K562 (cell line): ENCODE data around the gene OR4L1. TPM values are rescaled to one million over a fixed set of nuclear protein-coding genes. Genes with fewer than 3 reads are reported as not detected.

ENCODE experiments used
- ATAC-seq: fragments of 200-7000 bp; cut with Tn5 transposase; 3 replicates; pipeline ENCODE4 v1.9.1; 2020; ENCODE audit warnings: moderate library complexity
- BruUV-seq: library from RNA; stranded (reverse); fragments of 400-500 nt; replicated peaks from 2 replicates; lab custom pipeline; 2021; lab: Mats Ljungman, UMichigan
- CTCF ChIA-PET: fragments of 300-600 bp; formaldehyde crosslinking; extraction: SDS; loops from one replicate; lab custom pipeline; 2021; ENCODE audit warnings: low intra/inter-chr PET ratio; lab: Yijun Ruan, JAX
- POLR2A ChIA-PET: fragments of 300-600, 350-650 bp; sonication (Branson Sonifier 250); formaldehyde crosslinking; extraction: SDS; loops from one replicate; lab custom pipeline; 2021; ENCODE audit warnings: antibody characterized with exemption, inconsistent platforms; lab: Yijun Ruan, JAX
- DNase-seq, 4 experiments: peaks; one replicate each; pipeline versions ENCODE4 v3.0.0 to v3.0.0-alpha.2; 2011 to 2018; ENCODE audit warnings: low spot score in 3 of 4, mixed read lengths in 3 of 4; ENCODE audit errors: extremely low read depth in 1 of 4
- FAIRE-seq: peaks from 2 replicates; lab custom pipeline; 2011; peaks lifted over from hg19 to GRCh38; lab: Jason Lieb, UNC
- H2AFZ ChIP-seq: 2 replicates; pipeline ENCODE4 v1.6.0; 2011; ENCODE audit warnings: low read depth, low read length, control low read depth, inconsistent platforms
- H3K27ac ChIP-seq: fragments of 200-600 bp; 3 replicates; pipeline ENCODE4 v1.8.0; 2011; ENCODE audit warnings: low read depth, mild to moderate bottlenecking, control low read depth, inconsistent platforms, low read length, moderate library complexity, mixed read lengths; ENCODE audit errors: extremely low read depth
- H3K27me3 ChIP-seq, 2 experiments: fragments of 300-600 bp in 1 of 2; 2 replicates in 1 of 2; 3 replicates in 1 of 2; pipeline versions ENCODE4 v1.6.0 to v1.8.0; 2011; ENCODE audit warnings: inconsistent platforms in 2 of 2, low read length in 2 of 2, mild to moderate bottlenecking in 1 of 2, mixed read lengths in 1 of 2, moderate library complexity in 1 of 2; ENCODE audit not compliant: control insufficient read depth in 2 of 2, insufficient read depth in 2 of 2
- H3K36me3 ChIP-seq: fragments of 300-600 bp; 3 replicates; pipeline ENCODE4 v1.8.0; 2011; ENCODE audit warnings: mild to moderate bottlenecking, low read length, inconsistent platforms; ENCODE audit not compliant: control insufficient read depth, insufficient read depth
- H3K4me1 ChIP-seq, 2 experiments: fragments of 200-600 bp in 1 of 2; replicated peaks in 1 of 2; 2 replicates in 1 of 2; 3 replicates in 1 of 2; pipeline versions ENCODE4 v1.5.1 to v1.8.0; 2011; ENCODE audit warnings: inconsistent platforms in 2 of 2, low read length in 2 of 2, mild to moderate bottlenecking in 1 of 2, mixed read lengths in 1 of 2, moderate library complexity in 1 of 2; ENCODE audit not compliant: control insufficient read depth in 2 of 2, insufficient read depth in 2 of 2
- H3K4me2 ChIP-seq: 2 replicates; pipeline ENCODE4 v1.6.1; 2011; ENCODE audit warnings: low read length, control low read depth, inconsistent platforms, mixed read lengths; ENCODE audit not compliant: insufficient read depth
- H3K4me3 ChIP-seq: fragments of 200-600 bp; sonication (generic), shearing (Covaris generic); 2 replicates; pipeline ENCODE4 v1.5.1; 2016; ENCODE audit warnings: control low read depth, inconsistent platforms
- H3K79me2 ChIP-seq: fragments of 200-600 bp; 3 replicates; pipeline ENCODE4 v1.8.0; 2011; ENCODE audit warnings: low read length, inconsistent platforms; ENCODE audit not compliant: control insufficient read depth, insufficient read depth
- H3K9ac ChIP-seq, 2 experiments: 2 replicates each; pipeline versions ENCODE4 v1.6.0 to v1.6.1; 2011; ENCODE audit warnings: low read depth in 2 of 2, low read length in 2 of 2, control low read depth in 1 of 2, inconsistent platforms in 1 of 2, mild to moderate bottlenecking in 1 of 2, mixed read lengths in 1 of 2; ENCODE audit not compliant: insufficient read depth in 1 of 2
- H3K9me1 ChIP-seq: one replicate; pipeline ENCODE4 v1.6.0; 2011; ENCODE audit warnings: inconsistent platforms, mild to moderate bottlenecking, low read length, moderate library complexity; ENCODE audit not compliant: control insufficient read depth, insufficient read depth
- H3K9me3 ChIP-seq: replicated peaks from 2 replicates; pipeline ENCODE4 v1.5.1; 2011; ENCODE audit warnings: low read depth, low read length, inconsistent platforms; ENCODE audit not compliant: control insufficient read depth, insufficient read depth
- H4K20me1 ChIP-seq: replicated peaks from 2 replicates; pipeline ENCODE4 v1.6.1; 2011; ENCODE audit warnings: low read length, inconsistent platforms, mixed read lengths; ENCODE audit not compliant: control insufficient read depth, insufficient read depth
- CTCFL ChIP-seq: IDR thresholded peaks from 2 replicates; pipeline ENCODE4 v1.6.1; 2011; ENCODE audit warnings: borderline replicate concordance, low read depth, mild to moderate bottlenecking, moderate library complexity, low read length; ENCODE audit not compliant: insufficient read depth, poor library complexity, severe bottlenecking
- ESRRA ChIP-seq: fragments of 450-650 bp; IDR thresholded peaks from 2 replicates; pipeline ENCODE4 v1.6.1; 2014; ENCODE audit warnings: low read depth, mild to moderate bottlenecking, moderate library complexity, borderline replicate concordance
- HINFP ChIP-seq: fragments of 450-650 bp; conservative IDR thresholded peaks from 2 replicates; pipeline ENCODE4 v1.6.1; 2016; ENCODE audit warnings: missing genetic modification characterization, low read depth, mild to moderate bottlenecking, control low read depth, missing compliant biosample characterization
- NRF1 ChIP-seq, 2 experiments: fragments of 450-650 bp; IDR thresholded peaks in 1 of 2; conservative IDR thresholded peaks in 1 of 2; 2 replicates each; pipeline ENCODE4 v1.6.1; 2014; ENCODE audit warnings: mild to moderate bottlenecking in 2 of 2
- STAT5B ChIP-seq: fragments of 250-450 bp; sonication (Bioruptor Pico); IDR thresholded peaks from 2 replicates; pipeline ENCODE4 v1.8.0; 2021; ENCODE audit warnings: mild to moderate bottlenecking, inconsistent platforms
- THRB ChIP-seq: fragments of 450-650 bp; formaldehyde crosslinking; conservative IDR thresholded peaks from 2 replicates; pipeline ENCODE4 v1.4.0; 2022; ENCODE audit warnings: mild to moderate bottlenecking, missing genetic modification characterization
- WGBS: fragments of 100-300 bp; shearing (Covaris generic); methylation state at CpG from one replicate; pipeline ENCODE4 v1.1.6; 2016; ENCODE audit warnings: low coverage, mixed read lengths; ENCODE audit not compliant: insufficient coverage; ENCODE audit errors: missing lambda C conversion rate; 5-methylcytosine and 5-hydroxymethylcytosine counted together
- in situ Hi-C: fragments of 300-500 bp; cut with MboI; formaldehyde crosslinking; loops from 4 replicates; pipeline ENCODE4 v1.15.0; 2018; ENCODE audit warnings: inconsistent platforms, mixed read lengths
- intact Hi-C: fragments of 100-400 bp; cut with micrococcal nuclease; formaldehyde crosslinking; loops from 2 replicates; pipeline ENCODE4 v1.14.2; 2022
- polyA plus RNA-seq, 8 experiments: library from polyadenylated mRNA; depleted of rRNA in 4 of 8; stranded (reverse) in 5 of 8; unstranded in 3 of 8; fragments of >200 nt; fragmentation: Nextera tagmentation in 2 of 8; fragmentation: Illumina TruSeq in 1 of 8; extraction: Ambion mirVana in 2 of 8; extraction: Trizol in 1 of 8; gene quantifications; 2 replicates each; pipeline versions ENCODE4 v1.2.1 to v1.2.3, GENCODE V29; 2011 to 2014; ENCODE audit warnings: inconsistent platforms in 1 of 8, missing spikeins in 1 of 8
- total RNA-seq, 7 experiments: library from RNA; depleted of rRNA in 6 of 7; stranded (reverse); fragments of >200 nt in 6 of 7; fragmentation: Illumina TruSeq in 2 of 7; extraction: Trizol in 2 of 7; gene quantifications; 2 replicates each; pipeline versions ENCODE4 v1.2.1 to v1.2.3, GENCODE V29; 2011 to 2021; ENCODE audit warnings: low replicate concordance in 1 of 7

OR4L1 gene
- total and polyA plus RNA-seq, 9 of the 15 experiments (the other 6 are each of a cell fraction or from before 2014, with no cell fraction given), result not detected

- Histone ChIP-seq H3K27me3 (no peaks in the 10 kb centered on the region), H3K27ac (no peak overlapping the region), H4K20me1 (no peaks in the 10 kb centered on the region), H3K4me2 (no peak overlapping the region), H3K9me1 (no peaks in the 10 kb centered on the region), H3K4me3 (no peak overlapping the region), H2AFZ (no peak overlapping the region), H3K9ac (no peak overlapping the region), H3K9me3 (no peaks in the 10 kb centered on the region), H3K79me2 (no peaks in the 10 kb centered on the region), H3K4me1 (no peaks in the 10 kb centered on the region), H3K36me3 (no peaks in the 10 kb centered on the region)
- TF ChIP-seq NRF1 (conservative IDR thresholded peaks at IDR 0.05 in 1 of 2, IDR thresholded peaks at IDR 0.05 in 1 of 2) (no peak), ESRRA (no peak), HINFP (tag) (no peak), CTCFL (no peak), STAT5B (no peak), THRB (CRISPR knock-in tag) (no peak)
- in situ Hi-C loops (no loop called here), intact Hi-C loops (no loop called here)
- POLR2A ChIA-PET, result no interaction called here
- WGBS, result 78% methylated on average over 4 of the region's 4 CpGs
- no TSS peak for BruUV-seq
- CTCF ChIA-PET, result no interaction called here
- FAIRE-seq (no peak), ATAC-seq (no peak), DNase-seq (no peak)
These were observed 32.2 kb downstream of the OR4L1 start for GRCh38 chr14:20092050-20092449.
